Heart left ventricle (tissue), 16 donors: ENCODE measurements around the gene SNAP29. TPM values are rescaled to one million over a fixed set of nuclear protein-coding genes. Genes with fewer than 3 reads are reported as not detected.
"Not testable (repeated sequence)": the region's sequence is repeated elsewhere in the genome, so short reads cannot be mapped to it uniquely, and the experiment has no call there.

Source experiments
- ATAC-seq, 4 donors: fragments of 200-7000 bp; cut with Tn5 transposase; one replicate each; pipeline ENCODE4 v1.9.1; 2020 to 2022; ENCODE audit warnings: moderate library complexity in 4 of 4, mild to moderate bottlenecking in 3 of 4, moderate number of reproducible peaks in 1 of 4
- DNase-seq, 5 donors: peaks; one replicate each; pipeline ENCODE4 v3.0.0-alpha.2; 2020
- H3K27ac ChIP-seq, 12 donors: fragments of 200-600 bp; sonication (generic) in 4 of 12; one replicate each; pipeline versions ENCODE4 v1.5.0 to v1.8.0; 2016 to 2022; ENCODE audit warnings: mild to moderate bottlenecking in 2 of 12
- H3K27me3 ChIP-seq, 9 donors: fragments of 200-600 bp; sonication (generic) in 2 of 9; one replicate each; pipeline versions ENCODE4 v1.5.1 to v1.8.0; 2016 to 2022; ENCODE audit warnings: mild to moderate bottlenecking in 3 of 9
- H3K36me3 ChIP-seq, 9 donors: fragments of 200-600 bp; sonication (generic) in 2 of 9; one replicate each; pipeline versions ENCODE4 v1.5.0 to v1.8.0; 2018 to 2022; ENCODE audit warnings: mild to moderate bottlenecking in 2 of 9
- H3K4me1 ChIP-seq, 12 donors: fragments of 200-600 bp; sonication (generic) in 4 of 12; one replicate each; pipeline versions ENCODE4 v1.5.0 to v1.8.0; 2016 to 2022; ENCODE audit warnings: mild to moderate bottlenecking in 3 of 12
- H3K4me3 ChIP-seq, 12 donors: fragments of 200-600 bp; sonication (generic) in 4 of 12; one replicate each; pipeline versions ENCODE4 v1.5.0 to v1.8.0; 2017 to 2022; ENCODE audit warnings: mild to moderate bottlenecking in 9 of 12, moderate library complexity in 4 of 12
- H3K9me3 ChIP-seq, 12 donors: fragments of 200-600 bp; sonication (generic) in 4 of 12; one replicate each; pipeline versions ENCODE4 v1.5.0 to v1.8.0; 2016 to 2022; ENCODE audit warnings: mild to moderate bottlenecking in 1 of 12
- POLR2A ChIP-seq, 2 donors: fragments of 450-650 bp; IDR thresholded peaks; one replicate each; pipeline ENCODE4 v1.6.1; 2017; ENCODE audit warnings: antibody characterized with exemption in 2 of 2, mild to moderate bottlenecking in 2 of 2, moderate library complexity in 2 of 2
- WGBS, 4 donors: extraction: QIAGEN DNeasy Blood & Tissue Kit in 2 of 4; methylation state at CpG; one replicate each; pipeline versions ENCODE4 v1.1.5 to v1.1.7; 2013 to 2018; 5-methylcytosine and 5-hydroxymethylcytosine counted together
- intact Hi-C, 10 donors: fragments of 100-400 bp; cut with DNase I; formaldehyde crosslinking; loops; one replicate each; pipeline versions ENCODE4 v1.11.1 to v1.14.2; 2022
- polyA plus RNA-seq, 2 donors: library from polyadenylated mRNA; stranded (reverse); fragments of 200-250 nt; gene quantifications; one replicate each; pipeline ENCODE4 v1.2.3, GENCODE V29; 2013
- total RNA-seq, 9 donors: library from RNA; depleted of rRNA in 2 of 9; stranded (reverse); fragments of >200 nt in 2 of 9; fragmentation: NEBNext Ultra II Directional in 3 of 9; extraction: Animal tissue kit (Norgen Biotek cat#: 25700) in 3 of 9; gene quantifications; one replicate each; pipeline versions ENCODE4 v1.1.0 to v1.2.4, GENCODE V29; 2016 to 2023
- TF ChIP-seq, protein P1 (sequence below), 12 donors: fragments of 200-600 bp; sonication (generic) in 4 of 12; IDR thresholded peaks; one replicate each; pipeline versions ENCODE4 v1.5.0 to v1.8.0; 2018 to 2022; ENCODE audit warnings: antibody characterized with exemption in 12 of 12, mild to moderate bottlenecking in 5 of 12
- donor health status: ischemic (EF 13 %, LVEDD 7.1; RV severe dilation, severe dysfunction).
- donor health status: healthy with polysubstance abuse.
- donor health status: DM: no; HTN: yes; CAD: no.
- donor health status: DM: no; HTN: no; CAD: no.
- donor health status: ischemic (EF 25% LVEDD 6.9; RV normal size, moderate dysfunction).
- donor health status: ischemic (EF 25% LVEDD 5.7; RV mildly dilated, moderate dysfunction).
- donor health status: healthy.
- donor health status: DM: yes; HTN: yes; CAD: no.
- donor health status: ischemic (EF 35%, LVEDD 5.7; RV mildly dilated, moderate dysfunction).
- donor health status: nonischemic (EF 11% LVEDD 7.7; RV severe dilation, severe dysfunction).
- donor health status: DM: yes; HTN: yes; CAD: no.
- donor health status: PGD.
- donor health status: ischemic (EF 29% LVEDD 5.4; RV normal size, mild dysfunction).
- donor health status: nonischemic (EF 23%, LVEDD 6.1; RV moderate dilation, normal function).

SNAP29 gene
- total and polyA plus RNA-seq, 11 donors: 10.5 to 38.7 (median 26.1) TPM

DNA sequence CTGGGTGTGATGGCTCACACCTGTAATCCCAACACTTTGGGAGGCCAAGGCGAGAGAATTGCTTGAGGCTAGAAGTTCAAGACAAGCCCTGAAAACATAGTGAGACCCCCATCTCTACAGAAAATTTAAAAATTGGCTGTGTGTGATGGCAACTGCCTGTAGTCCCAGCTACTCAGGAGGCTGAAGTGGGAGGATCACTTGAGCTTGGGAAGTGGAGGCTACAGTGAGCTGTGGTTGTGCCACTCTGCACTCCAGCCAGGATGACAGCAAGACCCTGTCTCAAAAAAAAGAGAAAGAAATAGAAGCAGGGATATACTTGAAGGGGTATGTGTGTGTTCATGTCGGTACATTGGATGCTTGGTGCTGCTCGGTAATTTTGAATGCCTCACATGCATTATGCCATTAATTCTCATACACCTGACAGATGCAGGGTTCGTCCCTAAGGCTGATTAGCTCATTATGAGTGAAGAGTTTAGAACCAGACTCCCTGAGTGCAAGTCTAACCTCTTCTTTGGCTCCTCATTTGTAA, 72.4 kb downstream of the SNAP29 start:
- Histone ChIP-seq H3K36me3 (peaks cover 0 to 27% (median 23%) of the 10 kb centered on the region in 9 donors), H3K27me3 (no peaks in the 10 kb centered on the region), H3K4me3 (no peak overlapping the region), H3K4me1 (peaks cover 0 to 45% (median 13%) of the 10 kb centered on the region in 12 donors), H3K27ac (no peak overlapping the region), H3K9me3 (no peaks in the 10 kb centered on the region)
- TF ChIP-seq POLR2A (IDR thresholded peaks at IDR 0.05): no peak
- TF ChIP-seq, protein P1, sequence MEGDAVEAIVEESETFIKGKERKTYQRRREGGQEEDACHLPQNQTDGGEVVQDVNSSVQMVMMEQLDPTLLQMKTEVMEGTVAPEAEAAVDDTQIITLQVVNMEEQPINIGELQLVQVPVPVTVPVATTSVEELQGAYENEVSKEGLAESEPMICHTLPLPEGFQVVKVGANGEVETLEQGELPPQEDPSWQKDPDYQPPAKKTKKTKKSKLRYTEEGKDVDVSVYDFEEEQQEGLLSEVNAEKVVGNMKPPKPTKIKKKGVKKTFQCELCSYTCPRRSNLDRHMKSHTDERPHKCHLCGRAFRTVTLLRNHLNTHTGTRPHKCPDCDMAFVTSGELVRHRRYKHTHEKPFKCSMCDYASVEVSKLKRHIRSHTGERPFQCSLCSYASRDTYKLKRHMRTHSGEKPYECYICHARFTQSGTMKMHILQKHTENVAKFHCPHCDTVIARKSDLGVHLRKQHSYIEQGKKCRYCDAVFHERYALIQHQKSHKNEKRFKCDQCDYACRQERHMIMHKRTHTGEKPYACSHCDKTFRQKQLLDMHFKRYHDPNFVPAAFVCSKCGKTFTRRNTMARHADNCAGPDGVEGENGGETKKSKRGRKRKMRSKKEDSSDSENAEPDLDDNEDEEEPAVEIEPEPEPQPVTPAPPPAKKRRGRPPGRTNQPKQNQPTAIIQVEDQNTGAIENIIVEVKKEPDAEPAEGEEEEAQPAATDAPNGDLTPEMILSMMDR (IDR thresholded peaks at IDR 0.05): no peak
- intact Hi-C loops: loop anchor here in 2 of 10 donors (5.0 to 10.0 kb wide), 2 partner anchors 46 to 51 kb away; partner anchors contain the start of gene LZTR1 (in 1 of the 2)
- ATAC-seq (no peak), DNase-seq (no peak)
- 84 to 97% (median 92%) methylated on average over 4 of the region's 4 CpGs for WGBS, 4 donors

DNA sequence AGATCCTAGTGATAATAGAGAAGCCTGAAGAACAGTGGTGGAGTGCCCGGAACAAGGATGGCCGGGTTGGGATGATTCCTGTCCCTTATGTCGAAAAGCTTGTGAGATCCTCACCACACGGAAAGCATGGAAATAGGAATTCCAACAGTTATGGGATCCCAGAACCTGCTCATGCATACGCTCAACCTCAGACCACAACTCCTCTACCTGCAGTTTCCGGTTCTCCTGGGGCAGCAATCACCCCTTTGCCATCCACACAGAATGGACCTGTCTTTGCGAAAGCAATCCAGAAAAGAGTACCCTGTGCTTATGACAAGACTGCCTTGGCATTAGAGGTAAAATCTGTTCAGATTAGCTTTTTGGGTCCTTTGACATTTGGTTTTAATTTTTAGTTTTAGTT, 75.1 kb downstream of the SNAP29 start:
- Histone ChIP-seq H3K27ac (no peak overlapping the region), H3K36me3 (peaks cover 0 to 44% (median 35%) of the 10 kb centered on the region in 9 donors), H3K27me3 (no peaks in the 10 kb centered on the region), H3K4me1 (peaks cover 0 to 64% (median 27%) of the 10 kb centered on the region in 12 donors), H3K9me3 (no peaks in the 10 kb centered on the region), H3K4me3 (no peak overlapping the region)
- TF ChIP-seq, protein P1 (IDR thresholded peaks at IDR 0.05): no peak
- TF ChIP-seq POLR2A (IDR thresholded peaks at IDR 0.05): no peak
- DNase-seq (no peak), ATAC-seq (no peak)
- intact Hi-C loops: loop anchor here in 2 of 10 donors (5.0 to 10.0 kb wide), 2 partner anchors 48 to 49 kb away; partner anchors contain the start of gene LZTR1 (in 1 of the 2)
- WGBS, 4 donors: 92 to 93% (median 92%) methylated on average over 7 of the region's 7 CpGs

GRCh38 chr22:20935049-20935448, 76.2 kb downstream of the SNAP29 start:
- DNase-seq, ATAC-seq, H3K27me3 ChIP-seq, H3K4me3 ChIP-seq, H3K9me3 ChIP-seq, H3K27ac ChIP-seq: not testable (repeated sequence)
- peaks cover 0 to 44% (median 35%) of the 10 kb centered on the region in 9 donors for H3K36me3 ChIP-seq
- 87 to 96% (median 95%) methylated on average over 9 of the region's 9 CpGs for whole genome bisulfite sequencing, 4 donors
- intact Hi-C loops: loop anchor here in 1 of 10 donors (10.0 kb wide), 1 partner anchor 50 kb away; no protein-coding TSS in a partner anchor
- H3K4me1 ChIP-seq: peaks cover 0 to 64% (median 32%) of the 10 kb centered on the region in 12 donors

DNA sequence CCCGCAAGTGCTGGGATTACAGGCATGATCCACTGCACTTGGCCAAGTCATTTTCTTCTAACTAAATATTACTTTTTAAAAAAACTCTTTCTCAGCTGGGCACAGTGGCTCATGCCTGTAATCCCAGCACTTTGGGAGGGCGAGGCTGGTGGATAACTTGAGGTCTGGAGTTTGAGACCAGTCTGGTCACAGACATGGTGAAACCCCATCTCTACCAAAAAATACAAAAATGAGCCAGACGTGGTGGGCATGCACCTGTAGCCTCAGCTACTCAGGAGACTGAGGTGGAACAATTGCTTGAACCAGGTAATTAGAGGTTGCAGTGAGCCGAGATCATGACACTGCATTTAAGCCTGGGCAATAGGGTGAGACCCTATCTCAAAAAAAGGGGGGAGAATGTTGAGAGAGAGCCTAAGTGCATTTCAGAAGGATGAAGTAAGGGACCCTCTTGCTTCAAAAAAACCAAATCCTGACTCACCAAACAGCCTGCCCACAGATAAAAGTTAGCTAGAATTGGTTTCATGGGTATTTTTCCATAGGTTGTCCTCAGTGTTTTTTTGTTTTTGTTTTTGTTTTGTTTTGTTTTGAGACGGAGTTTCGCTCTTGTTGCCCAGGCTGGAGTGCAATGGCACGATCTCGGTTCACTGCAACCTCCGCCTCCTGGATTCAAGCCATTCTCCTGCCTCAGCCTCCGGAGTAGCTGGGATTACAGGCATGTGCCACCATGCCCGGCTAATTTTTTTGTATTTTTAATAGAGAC, 77.2 kb downstream of the SNAP29 start:
- intact Hi-C loops: loop anchor here in 1 of 10 donors (10.0 kb wide), 1 partner anchor 51 kb away; no protein-coding TSS in a partner anchor
- not testable (repeated sequence) for DNase-seq, H3K4me3 ChIP-seq, H3K27me3 ChIP-seq, H3K27ac ChIP-seq, H3K9me3 ChIP-seq, ATAC-seq
- WGBS, 4 donors: 84 to 89% (median 88%) methylated on average over 11 of the region's 11 CpGs
- Histone ChIP-seq H3K4me1 (peaks cover 0 to 73% (median 41%) of the 10 kb centered on the region in 12 donors), H3K36me3 (peaks cover 0 to 44% (median 35%) of the 10 kb centered on the region in 9 donors)
